T1000 (cell line): ENCODE results near the gene THOC1.

ENCODE experiments used
- DNase-seq: peaks from one replicate; lab custom pipeline; 2025; ENCODE audit warnings: mixed read lengths; lab: John Stamatoyannopoulos, UW

THOC1 gene

DNA sequence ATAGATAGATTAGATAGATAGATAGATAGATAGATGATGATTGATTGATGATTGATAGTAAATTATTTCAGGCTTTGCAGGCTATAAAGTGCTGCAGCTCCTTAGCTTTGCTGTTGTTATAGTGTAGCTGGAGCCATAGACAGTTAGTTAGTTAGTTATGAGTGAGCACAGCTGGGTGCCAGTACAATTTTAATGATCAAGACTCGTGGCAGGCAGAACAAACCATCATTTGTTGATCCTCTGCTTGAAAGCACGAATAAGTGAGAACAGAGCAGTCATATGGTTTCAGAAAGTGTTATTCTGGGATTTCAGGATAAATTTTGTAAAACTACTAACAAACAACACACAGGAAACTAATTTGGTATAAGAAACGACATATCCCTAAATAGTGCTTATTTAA, 53.9 kb downstream of the THOC1 start:
- DNase-seq: no peak

DNA sequence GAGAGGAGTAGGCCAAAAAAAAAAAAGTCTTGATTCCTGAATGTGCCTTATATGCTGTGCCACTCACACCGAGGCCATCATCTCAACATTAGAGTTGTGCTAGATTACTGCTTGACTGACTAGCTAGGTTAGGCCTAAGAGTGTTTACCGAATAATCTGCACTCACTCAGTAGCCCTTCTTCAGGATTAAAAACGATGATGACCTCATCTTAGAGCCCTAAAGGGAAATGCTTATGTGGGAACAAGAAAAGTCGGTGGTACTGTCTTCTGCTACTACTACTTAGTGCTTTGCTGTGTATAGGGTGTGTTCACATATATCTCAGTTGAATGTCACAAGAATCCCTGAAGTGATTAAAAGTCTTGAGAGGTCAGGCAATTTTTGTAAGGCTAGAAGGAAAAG, 54.3 kb downstream of the THOC1 start:
- no peak for DNase-seq

DNA sequence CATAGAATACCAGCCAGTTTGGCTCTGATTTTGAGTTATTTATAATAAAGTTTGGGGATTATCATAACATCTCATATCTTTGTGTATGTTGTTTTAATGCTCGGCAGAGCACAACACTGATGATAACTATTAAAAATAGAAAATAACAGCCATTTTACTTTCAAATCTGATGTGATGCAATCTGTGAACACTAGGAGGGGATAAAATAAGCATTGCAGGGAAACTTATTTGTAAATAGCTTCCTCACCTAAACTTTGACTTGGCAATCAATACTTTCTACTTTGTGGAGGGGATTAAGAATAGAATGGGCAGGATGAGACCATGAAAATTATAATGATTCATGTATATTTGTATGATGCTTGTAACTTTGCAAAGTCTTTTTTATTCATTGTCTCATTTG, 55.1 kb downstream of the THOC1 start:
- no peak for DNase-seq

DNA sequence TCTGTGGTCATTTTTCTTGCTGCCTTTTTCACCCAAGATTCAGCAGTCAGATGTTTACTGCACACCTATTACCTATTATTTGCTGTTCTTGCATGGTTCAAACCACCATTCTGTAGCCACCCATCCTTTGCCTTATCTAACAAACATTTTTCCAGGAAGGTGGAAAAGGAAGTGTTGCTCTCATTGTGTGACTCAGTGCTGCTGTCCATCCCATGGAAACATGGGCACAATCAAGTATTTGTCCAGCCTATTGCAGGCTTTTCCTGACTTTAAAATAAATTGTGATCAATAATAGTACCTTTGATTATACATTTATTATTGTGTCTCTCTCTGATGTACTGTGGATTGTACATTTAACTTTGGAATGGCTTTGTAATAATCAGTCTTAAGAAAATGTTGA, 56.3 kb downstream of the THOC1 start:
- DNase-seq: no peak

DNA sequence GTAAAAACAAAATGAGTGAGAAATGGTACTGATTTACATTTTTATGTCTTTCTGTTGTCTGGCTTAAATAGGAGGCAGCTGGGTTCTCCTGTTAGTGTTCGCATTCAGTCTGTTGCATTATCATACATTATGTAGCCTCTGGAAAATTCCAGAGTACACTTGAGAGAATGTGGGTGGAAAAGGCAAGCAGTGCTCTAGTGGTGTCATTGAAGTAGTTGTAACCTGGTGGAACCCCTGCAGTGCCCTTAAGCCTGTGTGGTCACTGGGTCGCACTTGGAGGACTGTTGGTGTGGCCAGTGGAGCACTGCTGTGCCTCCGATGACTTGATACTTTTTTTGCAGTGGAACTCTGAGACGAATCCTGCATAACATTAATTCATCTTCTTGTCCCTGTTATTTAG, 57.1 kb downstream of the THOC1 start:
- DNase-seq: no peak

DNA sequence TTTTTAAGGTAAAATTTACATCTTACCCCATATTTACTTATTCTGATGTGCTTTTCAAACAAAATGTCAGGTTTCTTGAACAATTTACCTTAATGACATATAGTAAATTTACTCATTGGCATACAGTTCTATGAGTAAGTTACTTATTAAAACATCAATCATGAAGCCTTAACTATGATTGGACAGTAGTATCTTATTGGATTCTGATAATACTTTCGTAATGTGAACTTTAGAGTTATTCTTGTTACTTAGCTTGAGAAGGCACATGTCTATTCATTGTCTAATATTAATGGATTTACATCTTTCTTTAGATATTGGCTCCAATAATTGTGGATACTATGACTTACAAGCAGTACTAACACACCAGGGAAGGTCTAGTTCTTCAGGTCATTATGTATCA, 57.8 kb downstream of the THOC1 start:
- DNase-seq: no peak

DNA sequence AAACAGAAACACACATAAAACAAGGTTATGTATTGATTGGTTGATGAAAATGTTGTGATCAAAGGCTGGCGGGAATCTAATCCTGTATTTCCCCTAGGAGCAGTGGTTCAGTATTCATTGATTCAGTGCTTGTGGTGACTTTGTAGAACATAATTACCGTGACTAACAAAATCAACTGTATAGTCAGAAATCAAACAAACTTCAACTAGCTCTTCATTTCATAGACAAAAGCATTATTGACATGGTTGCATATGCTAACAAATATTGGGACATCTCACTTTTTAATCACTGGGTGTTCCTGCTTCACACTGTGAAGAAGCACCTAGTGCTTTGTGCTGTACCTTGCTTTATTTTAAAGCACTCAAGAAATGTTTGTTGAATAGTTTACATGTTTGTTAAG, 68.1 kb downstream of the THOC1 start:
- no peak for DNase-seq

DNA sequence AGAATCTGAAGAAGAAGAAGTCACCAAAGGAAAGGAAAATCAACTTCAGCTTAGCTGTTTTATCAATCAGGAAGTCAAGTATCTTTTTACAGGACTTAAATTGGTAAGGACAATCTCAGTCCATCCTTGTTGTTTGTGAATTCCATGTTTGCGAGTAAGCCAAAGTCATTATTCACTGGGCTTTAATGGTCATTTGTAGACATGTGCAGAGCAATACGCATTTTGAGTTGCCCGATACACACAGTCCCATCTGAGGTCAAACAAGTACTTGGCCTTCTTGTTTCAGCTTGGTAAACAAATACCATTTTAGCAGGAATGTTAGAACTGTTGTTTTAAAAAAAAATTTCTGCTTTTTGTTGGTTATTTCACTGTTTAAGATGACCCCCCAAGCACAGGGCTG, 68.6 kb downstream of the THOC1 start:
- DNase-seq: no peak

GRCh38 chr18:195651-196050, 72.2 kb downstream of the THOC1 start:
- DNase-seq: no peak

GRCh38 chr18:192801-193200, 75.0 kb downstream of the THOC1 start:
- DNase-seq: no peak

- no peak for DNase-seq
These were observed 76.1 kb downstream of the THOC1 start for GRCh38 chr18:191725-192124.

GRCh38 chr18:189254-189653, 78.6 kb downstream of the THOC1 start:
- no peak for DNase-seq

- DNase-seq: no peak
These were observed 84.1 kb downstream of the THOC1 start for GRCh38 chr18:183769-184168.

- DNase-seq: no peak
These were observed 86.1 kb downstream of the THOC1 start for GRCh38 chr18:181711-182110.

DNA sequence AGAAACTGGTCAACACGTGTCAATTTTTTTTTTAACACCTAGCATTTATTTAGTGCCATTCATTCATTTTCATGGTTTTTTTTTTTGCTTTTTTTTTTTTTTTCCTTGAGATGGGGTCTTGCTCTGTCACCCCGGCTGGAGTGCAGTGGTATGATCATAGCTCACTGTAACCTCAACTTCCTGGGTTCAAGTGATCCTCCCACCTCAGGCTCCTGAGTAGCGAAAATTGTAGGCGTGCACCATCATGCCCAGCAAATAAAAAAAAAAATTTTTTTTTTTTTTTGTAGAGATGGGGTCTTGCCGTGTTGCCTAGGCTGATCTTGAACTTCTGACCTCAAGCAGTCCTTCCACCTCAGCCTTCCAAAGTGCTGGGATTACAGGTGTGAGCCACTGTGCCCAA, 88.3 kb downstream of the THOC1 start:
- no peak for DNase-seq

DNA sequence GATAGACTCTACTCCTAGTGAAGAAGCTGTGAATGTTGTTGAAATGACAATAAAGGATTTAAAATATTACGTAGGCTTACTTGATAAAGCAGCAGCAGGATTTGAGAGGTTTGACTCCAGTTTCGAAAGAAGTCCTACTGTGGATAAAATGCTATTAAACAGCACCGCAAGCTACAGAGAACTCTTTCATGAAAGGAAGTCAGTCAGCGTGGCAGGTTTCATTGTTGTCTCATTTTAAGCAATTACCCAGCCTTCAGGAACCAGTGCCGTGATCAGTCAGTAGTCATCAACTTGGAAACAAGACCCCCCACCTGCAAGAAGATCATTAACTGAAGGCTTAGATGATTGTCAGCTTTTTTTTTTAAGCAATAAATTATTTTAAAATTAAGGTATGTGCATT, 95.5 kb downstream of the THOC1 start:
- no peak for DNase-seq
